Panc1 (cell line): Measurements from ENCODE around the gene PDE4B. TPM values are rescaled to one million over a fixed set of nuclear protein-coding genes. Genes with fewer than 3 reads are reported as not detected.

ENCODE experiments used
- ATAC-seq: fragments of 200-7000 bp; cut with Tn5 transposase; 2 replicates; pipeline ENCODE4 v1.9.1; 2020; ENCODE audit warnings: mild to moderate bottlenecking, moderate library complexity
- BruUV-seq: library from RNA; stranded (reverse); fragments of 400-500 nt; replicated peaks from 2 replicates; lab custom pipeline; 2021; lab: Mats Ljungman, UMichigan
- CTCF ChIA-PET: fragments of 300-600 bp; sonication (Branson Sonifier 250); formaldehyde crosslinking; loops from one replicate; lab custom pipeline; 2022; ENCODE audit warnings: antibody characterized with exemption; lab: Charles Lee
- POLR2A ChIA-PET: fragments of 300-600 bp; sonication (Branson Sonifier 250); formaldehyde crosslinking; loops from one replicate; lab custom pipeline; 2022; ENCODE audit warnings: antibody characterized with exemption; lab: Charles Lee
- DNase-seq: peaks from one replicate; pipeline ENCODE4 v3.0.0-alpha.2; 2010; ENCODE audit warnings: low read depth, low spot score
- H3K27ac ChIP-seq: 2 replicates; pipeline ENCODE4 v1.5.1; 2011; ENCODE audit warnings: mild to moderate bottlenecking, low read length, inconsistent platforms
- H3K27me3 ChIP-seq: fragments of 200-500 bp; sonication (Bioruptor generic); 2 replicates; pipeline ENCODE4 v1.6.0; 2014; ENCODE audit warnings: low read length, inconsistent platforms; ENCODE audit not compliant: control insufficient read depth, insufficient read depth
- H3K36me3 ChIP-seq: fragments of 200-500 bp; sonication (Bioruptor generic); 2 replicates; pipeline ENCODE4 v1.5.1; 2014; ENCODE audit warnings: inconsistent platforms, mild to moderate bottlenecking, low read length, moderate library complexity; ENCODE audit not compliant: control insufficient read depth, insufficient read depth
- H3K4me1 ChIP-seq: 2 replicates; pipeline ENCODE4 v1.5.1; 2011; ENCODE audit warnings: inconsistent platforms, mild to moderate bottlenecking, low read length, moderate library complexity; ENCODE audit not compliant: control insufficient read depth, insufficient read depth
- H3K4me3 ChIP-seq, 2 experiments: 2 replicates each; pipeline ENCODE4 v1.5.1; 2011 to 2012; ENCODE audit warnings: low read depth in 2 of 2, low read length in 2 of 2, mild to moderate bottlenecking in 2 of 2, inconsistent platforms in 1 of 2, moderate library complexity in 1 of 2
- H3K9me3 ChIP-seq: fragments of 200-500 bp; sonication (Bioruptor generic); 2 replicates; pipeline ENCODE4 v1.5.1; 2014; ENCODE audit warnings: low read depth, mild to moderate bottlenecking, inconsistent platforms, low read length, moderate library complexity; ENCODE audit not compliant: control insufficient read depth, insufficient read depth
- CTCF ChIP-seq: fragments of 450-650 bp; IDR thresholded peaks from 2 replicates; pipeline ENCODE4 v1.5.1; 2017; ENCODE audit warnings: mild to moderate bottlenecking
- POLR2AphosphoS5 ChIP-seq: IDR thresholded peaks from 2 replicates; pipeline ENCODE4 v1.6.1; 2012; ENCODE audit warnings: mild to moderate bottlenecking, low read depth, low read length, moderate library complexity
- SIN3A ChIP-seq: IDR thresholded peaks from 2 replicates; pipeline ENCODE4 v1.6.1; 2012; ENCODE audit warnings: low read depth, mild to moderate bottlenecking, low read length, moderate library complexity, borderline replicate concordance; ENCODE audit not compliant: insufficient read depth
- TCF7L2 ChIP-seq: IDR thresholded peaks from 2 replicates; pipeline ENCODE4 v1.6.1; 2011; ENCODE audit warnings: mild to moderate bottlenecking, low read depth, low read length, inconsistent platforms
- in situ Hi-C: cut with HindIII; loops from 2 replicates; pipeline ENCODE4 v1.10.0; 2016; ENCODE audit warnings: low sequenced_read_pairs, low pct_unique_long_range_greater_than_20kb
- intact Hi-C: fragments of 100-400 bp; cut with micrococcal nuclease; formaldehyde crosslinking; loops from one replicate; pipeline ENCODE4 v1.10.0; 2022; ENCODE audit not compliant: unreplicated experiment
- total RNA-seq: library from RNA; stranded (reverse); gene quantifications from one replicate; pipeline ENCODE4 v1.2.1, GENCODE V29; 2021; ENCODE audit not compliant: unreplicated experiment
- TF ChIP-seq, protein P1 (sequence below), 2 experiments: IDR thresholded peaks; 2 replicates each; pipeline ENCODE4 v1.6.1; 2011 to 2012; ENCODE audit warnings: low read depth in 2 of 2, control low read depth in 1 of 2, low read length in 1 of 2, mild to moderate bottlenecking in 1 of 2, moderate library complexity in 1 of 2; ENCODE audit not compliant: insufficient read depth in 1 of 2

Gene PDE4B
- total RNA-seq, 1 experiment from 2014 or later = 0.26 TPM

GRCh38 chr1:66197120-66197519, 404.4 kb downstream of the PDE4B start:
- Histone ChIP-seq H3K27me3 (no peaks in the 10 kb centered on the region), H3K9me3 (no peaks in the 10 kb centered on the region), H3K4me3 (no peak overlapping the region), H3K27ac (no peak overlapping the region), H3K36me3 (no peaks in the 10 kb centered on the region), H3K4me1 (no peaks in the 10 kb centered on the region)
- CTCF ChIA-PET = no interaction called here
- no TSS peak for BruUV-seq
- no peak for TF ChIP-seq SIN3A
- TF ChIP-seq CTCF = no peak
- TF ChIP-seq, protein P1, sequence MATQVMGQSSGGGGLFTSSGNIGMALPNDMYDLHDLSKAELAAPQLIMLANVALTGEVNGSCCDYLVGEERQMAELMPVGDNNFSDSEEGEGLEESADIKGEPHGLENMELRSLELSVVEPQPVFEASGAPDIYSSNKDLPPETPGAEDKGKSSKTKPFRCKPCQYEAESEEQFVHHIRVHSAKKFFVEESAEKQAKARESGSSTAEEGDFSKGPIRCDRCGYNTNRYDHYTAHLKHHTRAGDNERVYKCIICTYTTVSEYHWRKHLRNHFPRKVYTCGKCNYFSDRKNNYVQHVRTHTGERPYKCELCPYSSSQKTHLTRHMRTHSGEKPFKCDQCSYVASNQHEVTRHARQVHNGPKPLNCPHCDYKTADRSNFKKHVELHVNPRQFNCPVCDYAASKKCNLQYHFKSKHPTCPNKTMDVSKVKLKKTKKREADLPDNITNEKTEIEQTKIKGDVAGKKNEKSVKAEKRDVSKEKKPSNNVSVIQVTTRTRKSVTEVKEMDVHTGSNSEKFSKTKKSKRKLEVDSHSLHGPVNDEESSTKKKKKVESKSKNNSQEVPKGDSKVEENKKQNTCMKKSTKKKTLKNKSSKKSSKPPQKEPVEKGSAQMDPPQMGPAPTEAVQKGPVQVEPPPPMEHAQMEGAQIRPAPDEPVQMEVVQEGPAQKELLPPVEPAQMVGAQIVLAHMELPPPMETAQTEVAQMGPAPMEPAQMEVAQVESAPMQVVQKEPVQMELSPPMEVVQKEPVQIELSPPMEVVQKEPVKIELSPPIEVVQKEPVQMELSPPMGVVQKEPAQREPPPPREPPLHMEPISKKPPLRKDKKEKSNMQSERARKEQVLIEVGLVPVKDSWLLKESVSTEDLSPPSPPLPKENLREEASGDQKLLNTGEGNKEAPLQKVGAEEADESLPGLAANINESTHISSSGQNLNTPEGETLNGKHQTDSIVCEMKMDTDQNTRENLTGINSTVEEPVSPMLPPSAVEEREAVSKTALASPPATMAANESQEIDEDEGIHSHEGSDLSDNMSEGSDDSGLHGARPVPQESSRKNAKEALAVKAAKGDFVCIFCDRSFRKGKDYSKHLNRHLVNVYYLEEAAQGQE (IDR thresholded peaks at IDR 0.05; ENCODE audit: insufficient read depth in 1 of 2, low read depth in 2 of 2, low read length in 1 of 2) = no peak
- TF ChIP-seq TCF7L2 = no peak
- no peak for TF ChIP-seq POLR2AphosphoS5
- POLR2A ChIA-PET = no interaction called here
- intact Hi-C loops = no loop called here
- DNase-seq (no peak), ATAC-seq (no peak)
- in situ Hi-C loops = no loop called here

DNA sequence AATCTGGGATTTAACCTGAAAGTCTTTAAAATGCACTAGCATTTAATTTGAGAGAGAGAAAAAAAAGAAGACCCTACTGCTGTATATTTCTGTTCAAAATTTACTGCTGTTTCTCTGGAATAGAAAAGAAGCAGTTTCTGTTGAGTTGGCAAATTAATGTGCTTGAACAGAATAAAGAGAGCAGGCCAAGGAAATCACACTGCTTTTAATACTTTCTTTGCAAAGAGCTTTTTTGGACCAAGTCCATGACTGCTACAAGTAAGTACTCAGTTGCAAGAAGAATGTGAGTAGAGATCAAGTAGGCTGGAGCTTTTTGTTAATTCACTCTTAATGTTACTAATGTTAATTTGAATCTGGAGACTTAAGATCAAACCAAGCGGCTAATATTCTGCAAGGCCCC, 405.1 kb downstream of the PDE4B start:
- intact Hi-C loops = no loop called here
- H3K4me1 ChIP-seq = no peaks in the 10 kb centered on the region
- CTCF ChIA-PET = no interaction called here
- no peak overlapping the region for H3K4me3 ChIP-seq
- BruUV-seq = no TSS peak
- H3K36me3 ChIP-seq = no peaks in the 10 kb centered on the region
- no peaks in the 10 kb centered on the region for H3K27me3 ChIP-seq
- no peak overlapping the region for H3K27ac ChIP-seq
- no peaks in the 10 kb centered on the region for H3K9me3 ChIP-seq
- in situ Hi-C loops = no loop called here
- DNase-seq (no peak), ATAC-seq (no peak)
- TF ChIP-seq, protein P1 (IDR thresholded peaks at IDR 0.05; ENCODE audit: insufficient read depth in 1 of 2, low read depth in 2 of 2, low read length in 1 of 2) = no peak
- TF ChIP-seq POLR2AphosphoS5 = no peak
- no peak for TF ChIP-seq CTCF
- no peak for TF ChIP-seq TCF7L2
- no peak for TF ChIP-seq SIN3A
- POLR2A ChIA-PET = no interaction called here
